Fibroblast of lung (primary cell): ENCODE measurements around the gene DAPK1.

Experiments
- CTCF ChIP-seq, 2 donors: IDR thresholded peaks in 1 of 2; conservative IDR thresholded peaks in 1 of 2; 1 replicate in 1 of 2; 2 replicates in 1 of 2; pipeline ENCODE4 v1.5.1; 2011 to 2012; ENCODE audit warnings: low read length in 2 of 2, control low read depth in 1 of 2, inconsistent platforms in 1 of 2, low read depth in 1 of 2, mild to moderate bottlenecking in 1 of 2
- EZH2 ChIP-seq: IDR thresholded peaks from 2 replicates; pipeline ENCODE4 v1.5.1; 2012; ENCODE audit warnings: low read length, control low read depth, mild to moderate bottlenecking; ENCODE audit errors: missing control alignments

GRCh38 chr9:87701931-87702421, 204.3 kb downstream of the DAPK1 start:
- TF ChIP-seq EZH2 (no peak), CTCF (conservative IDR thresholded peaks at IDR 0.05 in 1 of 2, IDR thresholded peaks at IDR 0.05 in 1 of 2; ENCODE audit: low read depth in 1 of 2, low read length in 2 of 2) (no peak)
